NCI-H2029 (cell line): ENCODE measurements around the gene NOS3.

ENCODE experiments used
- DNase-seq: peaks from one replicate; lab custom pipeline; 2025; lab: John Stamatoyannopoulos, UW

The NOS3 gene

GRCh38 chr7:150964593-150965111 is 26.2 kb upstream of the NOS3 start:
- peak; percentile 59 for DNase-seq

GRCh38 chr7:150965273-150965830 is 25.5 kb upstream of the NOS3 start:
- DNase-seq, result no peak

DNA sequence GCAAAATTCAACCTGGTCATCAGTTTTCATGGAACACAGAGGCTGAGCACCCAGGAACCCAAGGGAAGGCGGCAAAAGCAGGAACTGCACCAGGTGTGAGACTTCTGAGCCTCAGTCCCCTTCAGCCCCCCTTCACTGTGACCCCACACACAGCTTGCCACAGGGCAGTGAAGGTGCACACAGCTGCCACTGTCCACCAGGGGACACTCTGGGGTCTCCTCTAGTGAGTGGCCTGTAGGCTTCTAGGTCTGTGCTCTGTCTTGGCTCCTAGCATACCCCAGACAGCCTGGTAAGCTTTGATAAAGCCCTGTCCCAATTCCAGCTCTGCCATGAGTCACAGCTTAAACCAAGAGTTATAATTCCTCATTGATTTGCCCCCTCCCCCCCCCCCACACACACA is 24.8 kb upstream of the NOS3 start:
- DNase-seq, result no peak

GRCh38 chr7:150967349-150967748 is 23.5 kb upstream of the NOS3 start:
- DNase-seq, result no peak

- DNase-seq, result no peak
Measured at GRCh38 chr7:150968056-150968733, 22.6 kb upstream of the NOS3 start.

DNA sequence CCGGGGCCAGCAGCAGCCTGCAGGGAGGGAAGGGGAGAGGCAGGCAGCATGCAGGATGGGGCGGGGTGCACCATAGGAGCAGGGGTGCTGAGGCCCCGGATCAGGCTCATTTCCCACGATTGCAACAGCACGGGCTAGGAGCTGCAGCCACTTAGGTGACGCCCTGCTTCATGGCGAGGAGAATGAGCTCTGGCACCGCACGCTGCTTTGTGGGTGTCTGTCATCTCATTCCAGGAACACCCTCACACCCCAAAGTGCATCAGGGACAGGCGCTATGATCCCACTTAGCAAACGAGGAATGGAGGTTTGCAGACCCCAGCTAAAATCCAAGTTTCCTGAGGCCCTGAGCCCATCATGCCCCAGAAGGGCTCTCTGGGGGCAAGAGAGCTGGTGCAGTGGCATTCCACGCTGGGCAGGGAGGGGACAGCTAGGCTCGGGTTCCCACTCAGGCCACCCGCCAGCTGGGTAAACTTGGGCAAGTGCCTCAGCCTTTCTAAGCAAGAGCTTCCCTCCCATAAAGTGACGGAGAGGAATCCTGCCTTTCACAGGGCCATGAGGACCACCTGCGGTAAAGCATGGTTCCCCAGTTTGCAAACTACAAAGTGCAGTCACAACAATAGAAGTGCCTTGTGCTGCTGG is 22.0 kb upstream of the NOS3 start:
- peak; percentile 39 for DNase-seq

- peak; percentile 81 for DNase-seq
Measured at GRCh38 chr7:150969475-150969874, 21.3 kb upstream of the NOS3 start.

DNA sequence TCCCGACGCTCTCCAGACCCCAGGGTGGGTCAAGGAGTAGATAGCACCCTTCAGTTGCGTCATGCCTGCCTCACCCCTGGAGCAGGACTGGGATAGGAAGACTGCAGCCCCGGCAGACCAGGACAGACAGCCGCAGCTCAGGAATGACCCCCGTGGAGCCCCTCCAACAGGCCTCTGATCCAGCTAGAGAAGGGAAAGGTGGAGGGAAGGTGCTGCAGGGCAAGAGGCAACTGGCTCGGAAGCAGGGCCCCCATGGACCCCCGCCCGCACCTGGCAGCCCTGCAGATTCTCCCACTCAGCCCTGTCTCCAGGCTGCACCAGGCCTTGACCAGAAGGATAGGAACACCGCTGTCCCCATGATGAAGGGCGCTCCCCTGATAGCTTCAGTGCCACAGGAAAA is 20.4 kb upstream of the NOS3 start:
- DNase-seq, result no peak

GRCh38 chr7:150971242-150972022 is 19.4 kb upstream of the NOS3 start:
- DNase-seq, result no peak

- no peak for DNase-seq
Measured at GRCh38 chr7:150972023-150972468, 18.8 kb upstream of the NOS3 start.

GRCh38 chr7:150972741-150973140 is 18.1 kb upstream of the NOS3 start:
- peak; percentile 16 for DNase-seq

DNA sequence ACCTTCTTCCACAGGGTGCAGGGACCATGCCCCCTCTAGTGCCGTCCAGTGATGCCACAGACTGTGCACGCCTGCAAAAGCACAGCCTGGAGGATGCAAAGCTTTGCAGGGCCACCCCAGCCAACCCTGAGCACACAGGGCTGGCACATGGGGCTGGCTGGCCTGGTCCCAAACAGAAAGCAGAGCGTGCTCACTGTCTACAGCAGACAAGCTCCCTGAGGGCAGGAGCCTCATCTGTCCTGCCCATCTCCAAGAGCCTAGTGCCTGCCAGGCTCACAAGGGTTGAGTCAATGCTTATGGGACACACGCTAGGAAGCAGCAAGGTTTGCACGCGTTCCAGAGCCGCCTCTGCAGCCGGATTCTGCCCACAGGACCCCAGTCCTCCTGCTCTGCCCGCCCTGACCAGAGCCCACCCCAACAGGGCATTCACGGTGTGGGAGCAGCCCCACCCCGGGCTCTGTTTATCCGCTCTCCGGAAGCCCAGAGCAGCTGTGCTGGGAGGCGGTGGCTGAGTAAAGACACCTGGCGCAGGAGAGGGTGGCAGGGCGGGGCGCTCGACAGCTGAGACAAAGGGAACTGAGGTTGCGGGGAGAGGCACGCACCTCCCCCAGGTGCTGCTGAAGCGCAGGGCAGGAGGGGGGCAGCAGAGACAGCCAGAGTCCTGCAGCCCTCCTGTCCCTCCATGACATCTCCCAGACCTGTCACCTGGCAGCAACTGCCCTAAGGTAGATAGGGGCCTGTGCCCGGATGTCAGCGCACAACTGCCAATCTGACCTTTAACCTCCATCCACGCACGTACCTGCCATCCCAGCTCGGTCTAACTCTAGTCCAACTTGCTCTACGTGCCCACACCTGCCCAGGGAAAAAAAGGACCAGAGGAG is 17.0 kb upstream of the NOS3 start:
- DNase-seq, result peak; percentile 93

DNA sequence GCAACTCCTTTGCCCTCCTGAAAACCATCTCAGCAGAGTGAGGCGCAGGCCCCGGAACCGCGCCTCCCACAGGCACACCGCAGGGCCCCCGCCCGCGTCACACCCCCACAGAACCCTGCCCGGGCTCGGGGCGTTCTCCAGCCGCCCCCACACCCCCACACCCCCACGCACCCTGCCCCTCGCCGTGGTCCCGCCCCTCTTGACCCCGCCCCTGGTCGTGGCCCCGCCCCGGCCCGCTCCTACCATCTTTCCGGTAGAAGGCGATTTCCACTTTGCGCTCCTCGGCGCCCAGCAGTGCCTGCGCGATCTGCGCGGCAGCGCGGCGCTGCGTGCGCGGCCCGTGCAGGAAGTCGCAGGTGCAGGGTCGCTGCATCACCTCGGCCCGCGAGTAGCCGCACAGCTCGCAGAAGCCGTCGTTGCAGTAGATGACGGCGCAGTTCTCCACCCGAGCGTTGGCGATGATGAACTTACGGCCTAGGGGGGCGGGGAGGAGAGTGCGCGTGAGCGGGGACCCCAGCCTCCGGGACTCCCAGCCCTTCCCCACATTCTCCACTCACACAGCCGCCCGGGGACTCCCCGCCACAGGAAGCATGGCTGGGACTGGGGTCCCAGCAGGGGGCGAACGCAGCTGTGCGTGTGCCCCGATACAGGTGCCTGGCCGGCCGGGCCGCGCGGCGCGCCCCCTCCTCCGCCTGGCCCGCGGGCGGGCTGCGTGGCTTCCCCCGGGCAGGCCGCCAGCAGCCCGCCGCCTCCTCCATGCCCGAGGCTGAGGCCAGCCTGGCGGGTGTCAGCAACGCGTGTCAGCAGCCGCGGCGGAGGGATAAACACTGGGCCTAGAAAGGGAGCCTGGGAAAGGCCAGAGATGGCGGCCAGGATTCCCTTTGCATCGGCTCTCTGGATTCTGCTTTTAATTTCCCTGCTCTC is 16.1 kb upstream of the NOS3 start:
- peak; percentile 72 for DNase-seq

- no peak for DNase-seq
Measured at GRCh38 chr7:150975536-150976319, 15.1 kb upstream of the NOS3 start.

DNA sequence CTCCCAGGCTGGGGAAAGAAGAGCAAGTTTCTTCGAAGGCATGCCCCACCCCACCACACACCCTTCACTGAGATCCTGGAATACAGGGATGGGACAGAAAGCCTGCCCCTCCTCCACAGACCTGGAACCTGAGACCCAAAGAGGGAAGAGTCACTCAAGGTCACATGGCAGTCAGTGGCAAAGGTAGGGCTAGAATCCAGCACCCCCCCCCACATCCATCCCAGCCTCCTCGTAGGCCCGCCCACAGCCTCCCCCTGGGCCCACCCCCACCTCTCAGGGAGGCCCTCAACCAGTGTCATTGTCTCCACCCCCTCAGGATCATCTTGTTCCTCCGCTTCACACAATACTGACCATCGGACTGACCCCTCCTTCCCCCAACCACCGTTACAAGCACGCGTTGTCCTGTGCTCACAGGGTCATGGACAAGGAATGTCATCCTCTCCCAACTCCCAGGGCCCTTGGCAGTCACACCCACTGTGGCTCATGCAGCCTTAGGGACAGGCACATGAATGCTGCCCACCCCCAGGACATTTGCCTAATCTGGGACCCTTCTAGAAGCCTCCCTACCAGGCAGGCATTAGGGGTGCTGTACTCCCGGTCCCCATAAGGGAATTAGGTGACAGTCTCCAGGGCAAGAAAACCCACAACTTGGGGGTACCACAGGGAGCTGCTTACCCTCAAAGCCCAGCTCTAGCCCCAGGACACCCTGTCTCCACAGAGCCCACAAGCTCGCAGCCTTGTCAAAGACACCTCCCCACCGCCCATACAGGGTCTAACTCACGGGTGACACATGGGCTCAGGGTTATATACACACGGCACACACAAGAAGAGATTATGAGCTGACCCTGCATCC is 14.1 kb upstream of the NOS3 start:
- peak; percentile 88 for DNase-seq

- peak; percentile 45 for DNase-seq
Measured at GRCh38 chr7:150977382-150978125, 13.3 kb upstream of the NOS3 start.

DNA sequence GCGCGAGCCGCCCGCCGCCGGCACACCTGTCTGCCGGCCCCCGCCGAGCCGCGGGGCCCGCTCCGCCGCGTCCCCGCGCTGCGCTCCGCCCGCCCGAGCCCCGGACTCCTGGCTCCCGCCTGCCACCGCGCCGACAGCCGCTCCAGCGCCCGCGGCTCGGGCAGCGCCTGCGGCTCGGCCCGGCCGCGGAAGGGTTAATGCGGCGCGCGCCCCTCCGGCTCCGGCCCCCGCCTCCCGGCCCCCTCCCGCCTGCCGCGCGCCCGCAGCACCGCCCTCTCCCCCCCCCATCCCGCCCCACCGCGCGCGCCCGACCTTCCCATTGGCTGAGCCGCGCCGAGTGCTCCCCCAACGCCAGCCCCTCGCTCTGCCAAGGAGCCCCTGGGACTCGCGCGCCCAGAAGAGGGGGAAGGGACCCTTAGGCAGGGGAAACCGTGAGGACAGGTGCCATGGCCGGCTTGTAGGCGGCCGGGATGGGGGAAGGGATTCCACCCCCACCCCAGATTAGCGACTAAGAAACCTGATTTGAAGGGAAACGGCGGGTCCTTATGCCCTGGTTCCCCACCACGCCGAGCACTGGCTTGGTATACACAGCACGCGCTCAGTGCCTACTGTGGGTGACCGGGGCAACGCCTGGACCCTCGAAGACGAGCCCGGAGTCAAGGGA is 12.6 kb upstream of the NOS3 start, which contains the start of gene KCNH2:
Gene KCNH2, minus strand, starts transcription at position 196 of the 664 bp plus-strand sequence. CDS start 408 bp downstream, outside the sequence.
- DNase-seq, result peak; percentile 67
